Left renal pelvis (tissue), 4 donors: ENCODE results near the gene AMBP. TPM values are rescaled to one million over a fixed set of nuclear protein-coding genes. Genes with fewer than 3 reads are reported as not detected.

Experiments used
- DNase-seq, 4 donors: peaks; one replicate each; pipeline ENCODE4 v3.0.0-alpha.2; 2013; ENCODE audit warnings: low read depth in 4 of 4, low spot score in 3 of 4
- polyA plus RNA-seq, 4 donors: library from polyadenylated mRNA; unstranded; fragments of 120-200 nt; gene quantifications; one replicate each; pipeline ENCODE4 v1.2.1, GENCODE V29; 2013; ENCODE audit not compliant: insufficient read length in 4 of 4

AMBP gene
- polyA plus RNA-seq, 4 donors, result 1.4 to 19.5 (median 2.0) TPM

- no peak for DNase-seq
These were observed 36.3 kb upstream of the AMBP start for GRCh38 chr9:114114364-114114763.

DNA sequence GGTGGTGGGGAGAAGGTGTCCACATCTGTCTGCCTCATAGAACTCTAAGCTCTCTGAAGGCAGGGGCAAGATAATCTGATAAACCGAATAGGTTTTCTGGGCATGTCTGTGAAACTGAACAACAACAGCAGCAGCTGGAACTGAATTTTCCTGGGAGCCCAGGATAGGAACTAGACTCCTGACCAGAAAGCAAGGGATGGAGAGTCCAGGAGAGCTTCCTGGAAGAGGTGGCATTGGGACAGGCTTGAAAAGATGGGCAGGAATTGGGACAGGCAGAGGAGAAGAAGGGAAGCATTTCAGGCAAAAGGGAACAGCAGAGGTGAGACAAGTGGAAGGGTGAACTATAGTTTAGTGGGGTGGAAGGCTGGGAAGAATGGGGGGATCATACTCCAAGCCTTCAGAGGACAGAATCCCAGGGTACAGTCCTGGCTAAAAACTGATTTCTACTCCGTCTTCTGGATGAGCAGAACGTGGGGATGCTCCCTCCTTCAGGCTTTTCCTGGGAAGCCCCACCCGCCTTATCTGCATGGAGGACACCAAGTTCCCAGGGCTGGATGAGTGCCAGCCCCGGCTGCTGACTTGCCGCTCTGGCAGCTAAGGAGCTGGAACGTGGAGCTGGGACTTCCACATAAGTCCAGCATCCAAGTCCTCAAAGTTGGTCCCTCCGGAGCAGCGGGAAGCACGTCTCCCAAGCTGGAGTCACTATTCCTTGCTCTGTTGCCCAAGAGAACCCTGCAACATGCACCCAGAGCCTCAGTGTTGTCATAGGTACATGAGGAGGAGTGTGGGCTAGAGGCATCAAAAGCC, 34.9 kb upstream of the AMBP start:
- DNase-seq, result no peak

DNA sequence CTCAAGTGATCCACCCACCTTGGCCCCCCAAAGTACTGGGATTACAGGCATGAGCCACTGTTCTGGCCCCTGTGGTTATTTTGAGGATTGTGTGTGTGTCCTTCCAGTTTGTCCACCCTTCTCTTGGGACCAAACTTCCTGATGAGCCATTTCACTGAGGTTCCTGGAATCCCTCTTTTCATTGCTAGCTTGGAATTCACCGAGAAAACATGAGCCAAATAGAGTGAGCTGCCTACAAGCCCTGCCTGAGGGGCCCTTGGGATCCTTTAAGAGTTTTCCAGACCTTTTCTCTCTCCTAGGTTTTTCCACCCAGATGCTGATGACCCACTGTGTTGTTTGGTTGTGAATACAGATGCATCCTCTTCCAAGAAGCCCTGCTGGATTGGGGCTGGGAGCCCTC, 34.2 kb upstream of the AMBP start:
- no peak for DNase-seq

- no peak for DNase-seq
These were observed 32.1 kb upstream of the AMBP start for GRCh38 chr9:114110180-114110579.

DNA sequence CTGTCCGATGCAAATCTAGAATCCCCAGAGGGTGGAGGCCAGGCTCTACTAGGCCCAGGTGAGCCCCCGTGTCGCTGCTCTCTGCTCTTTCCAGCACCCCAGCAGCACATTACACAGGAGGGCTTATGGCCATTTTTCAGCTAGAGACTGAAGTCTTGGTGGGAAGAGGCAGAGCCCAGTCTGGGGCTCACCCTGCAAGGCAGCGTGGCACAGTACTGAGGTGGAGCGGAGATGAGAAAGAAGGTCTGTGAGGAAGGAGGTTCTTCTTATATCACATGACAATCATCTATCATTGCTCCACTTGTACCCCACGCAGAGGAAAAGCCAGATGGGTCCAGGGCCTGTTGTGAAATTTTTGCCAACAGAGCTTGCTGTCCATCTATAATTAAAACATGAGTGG, 31.0 kb upstream of the AMBP start:
- DNase-seq, result no peak

GRCh38 chr9:114108016-114108833, 30.1 kb upstream of the AMBP start:
- DNase-seq, result peak; percentile 54 to 73 (median 64)

DNA sequence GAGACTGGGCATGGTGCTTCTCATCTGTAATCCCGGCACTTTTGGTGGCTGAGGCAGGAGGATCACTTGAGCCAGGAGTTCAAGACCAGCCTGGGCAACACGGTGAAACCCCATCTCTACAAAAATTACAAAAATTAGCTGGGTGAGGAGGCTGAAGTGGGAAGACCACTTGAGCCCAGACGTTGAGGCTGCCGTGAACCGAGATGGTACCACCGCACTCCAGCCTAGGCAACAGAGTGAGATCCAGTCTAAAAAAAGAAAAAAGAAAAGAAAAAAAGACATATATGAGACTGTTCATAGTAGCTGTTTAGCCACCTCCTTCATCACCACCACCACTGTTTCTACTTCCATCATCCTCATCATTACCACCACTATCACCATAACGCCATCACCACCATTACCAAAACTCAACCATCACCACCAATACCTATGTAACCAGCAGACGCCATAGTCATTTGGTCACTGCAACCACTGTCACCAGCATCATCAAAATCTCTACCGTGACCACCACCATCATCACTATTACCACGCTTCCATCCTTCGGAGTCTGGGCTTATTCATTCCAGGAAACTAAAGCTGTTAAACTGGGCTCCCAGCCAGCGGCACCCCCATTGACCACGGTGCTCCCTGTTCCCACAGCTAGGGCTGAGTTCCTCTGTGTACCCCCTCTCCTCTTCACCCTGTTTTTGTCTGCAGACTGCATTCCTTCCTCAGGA, 29.3 kb upstream of the AMBP start:
- no peak for DNase-seq

DNA sequence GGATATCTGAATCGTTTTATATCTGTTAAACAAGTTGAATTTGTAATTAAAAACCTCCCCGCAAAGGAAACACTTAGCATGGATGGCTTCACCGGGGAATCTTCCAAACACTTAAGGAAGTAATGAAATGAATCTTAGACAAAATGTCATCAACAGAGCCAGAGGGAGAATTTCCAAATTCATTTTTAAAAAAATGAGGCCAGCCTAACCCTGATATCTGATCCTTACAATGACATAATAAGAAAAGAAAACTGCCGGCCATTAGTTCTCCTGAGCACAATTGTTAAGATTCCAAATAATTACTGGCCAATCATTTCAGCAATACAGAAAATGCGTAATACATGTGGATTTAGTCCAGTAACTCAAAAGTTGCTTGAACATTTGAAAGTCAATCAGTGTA, 27.1 kb upstream of the AMBP start:
- no peak for DNase-seq

GRCh38 chr9:114102484-114102883, 24.4 kb upstream of the AMBP start:
- DNase-seq, result no peak

DNA sequence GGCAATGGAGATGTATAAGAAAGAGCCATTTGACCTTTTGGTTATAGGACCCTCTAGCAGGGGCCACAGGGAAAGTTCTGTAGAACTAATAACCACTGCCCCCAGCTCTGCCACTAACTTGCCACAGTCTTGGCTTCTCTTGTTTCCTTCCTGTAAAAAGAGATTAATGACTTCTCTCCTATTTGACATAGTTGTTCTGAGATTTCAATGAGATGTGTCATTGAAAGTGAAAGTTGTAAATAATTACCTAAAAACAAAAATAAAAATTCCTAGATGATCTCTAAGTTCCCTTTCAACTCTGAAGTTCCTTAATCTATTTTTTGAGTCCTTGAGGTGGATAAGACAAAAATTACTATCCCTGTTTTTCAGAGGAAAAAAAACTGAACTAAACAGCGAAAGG, 22.4 kb upstream of the AMBP start:
- no peak for DNase-seq

DNA sequence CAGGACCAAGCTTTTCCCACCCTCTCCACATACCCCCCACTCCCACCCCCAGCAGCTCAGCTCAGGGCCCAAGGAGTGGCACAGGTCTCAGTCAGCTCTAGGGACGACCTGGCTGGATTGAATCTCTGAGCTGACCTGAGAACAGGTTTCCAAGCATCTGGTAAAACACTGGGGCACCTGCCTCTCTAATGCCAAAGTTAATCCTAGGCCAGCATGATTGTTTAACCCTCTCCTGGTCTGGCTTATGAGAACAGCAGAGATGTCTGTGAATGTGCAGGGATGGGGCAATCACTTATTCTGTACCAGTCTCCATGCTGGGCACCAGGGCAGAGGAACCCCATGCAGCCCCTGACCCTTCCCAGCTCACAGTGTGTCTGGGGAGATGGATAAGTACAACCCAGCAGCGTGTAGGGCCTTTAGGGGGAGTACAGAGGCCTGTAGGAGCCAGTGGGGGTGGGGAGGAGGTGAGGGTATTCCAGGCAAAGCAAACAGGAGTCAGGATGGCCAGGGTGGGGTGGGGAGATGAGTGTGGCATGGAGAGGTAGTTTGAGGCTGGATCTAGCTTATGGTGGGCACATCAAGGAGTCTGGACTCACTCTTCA, 21.7 kb upstream of the AMBP start:
- DNase-seq, result no peak

DNA sequence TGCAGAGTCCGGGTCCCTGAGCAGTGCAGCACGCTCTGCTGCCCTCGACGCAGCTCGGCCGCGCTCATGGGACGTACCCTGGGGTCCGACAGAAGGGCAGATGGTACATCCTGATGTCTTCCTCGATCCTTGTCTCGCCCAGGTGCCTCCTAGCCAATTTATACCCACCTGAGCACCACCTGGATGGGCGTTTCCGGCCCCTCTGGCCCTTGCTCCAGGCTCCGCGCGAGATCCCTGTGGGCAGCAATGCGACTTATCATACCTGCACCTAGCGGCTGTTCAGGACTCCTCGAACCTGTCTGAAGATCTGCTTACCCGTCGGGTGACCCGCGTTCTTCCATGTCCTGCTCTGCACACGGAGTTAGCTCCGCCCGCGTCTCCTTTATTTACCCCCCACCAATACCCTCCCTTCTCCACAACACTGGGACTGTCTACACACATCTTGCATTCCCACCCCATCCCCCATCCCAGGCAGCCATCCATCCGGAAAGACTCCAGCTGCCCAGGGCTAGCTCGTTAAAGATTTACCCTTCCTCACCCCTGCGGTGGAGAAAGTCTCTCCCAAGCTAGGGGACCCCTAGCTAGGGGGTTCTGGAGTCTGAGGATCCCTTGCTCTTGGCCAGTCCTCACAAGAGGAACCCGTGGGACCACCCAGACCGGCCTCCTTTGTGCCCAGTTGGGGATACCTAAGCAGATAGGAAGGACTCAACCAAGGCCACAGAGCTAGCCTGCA, 21.0 kb upstream of the AMBP start, which contains the start of gene KIF12:
Gene KIF12, minus strand, starts transcription at position 357 of the 733 bp plus-strand sequence. Its CDS starts 16 bp downstream, at position 341.
- DNase-seq, result peak; percentile 79 to 87 (median 86)

DNA sequence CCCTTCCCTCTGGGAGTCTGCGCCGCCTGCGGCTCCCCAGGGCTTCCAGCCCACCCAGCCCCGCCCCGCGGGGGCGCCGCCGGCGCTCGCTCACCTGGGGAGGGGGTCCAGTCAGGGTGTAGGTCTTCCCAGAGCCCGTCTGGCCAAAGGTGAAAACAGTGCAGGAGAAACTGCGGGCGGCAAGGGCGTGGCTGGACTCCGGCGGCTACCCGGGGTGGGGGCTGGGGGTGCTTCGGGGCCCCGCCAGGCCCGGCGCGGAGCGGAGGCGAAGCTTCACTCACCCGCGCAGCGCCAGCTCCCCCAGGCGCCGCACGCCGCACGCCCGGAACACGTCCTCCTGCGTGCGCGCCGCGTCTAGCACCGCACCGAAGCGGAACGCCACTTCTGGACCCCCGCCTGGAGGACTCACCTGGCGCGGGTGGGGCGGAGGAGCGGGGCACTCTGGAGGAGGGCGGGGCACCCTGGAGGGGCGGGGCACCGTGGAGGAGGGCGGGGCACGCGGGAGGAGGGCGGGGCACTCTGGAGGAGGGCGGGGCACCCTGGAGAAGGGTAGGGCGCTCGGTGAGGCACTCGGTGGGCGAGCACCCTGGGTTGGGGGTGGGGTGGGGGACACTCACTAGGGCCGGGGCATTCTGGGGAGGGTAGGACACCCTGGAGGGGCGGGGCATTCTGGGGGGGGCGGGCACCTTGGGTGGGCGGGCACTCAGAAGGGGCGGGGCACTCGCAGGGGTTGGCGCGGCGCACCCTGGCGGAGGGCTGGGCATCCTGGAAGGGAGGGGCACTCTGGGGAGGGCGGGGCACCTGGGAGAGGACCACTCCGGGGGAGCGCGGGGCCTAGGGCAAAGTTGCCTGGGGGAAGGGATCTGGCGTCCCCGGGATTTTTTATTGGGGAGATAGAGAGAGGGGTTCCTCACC, 20.2 kb upstream of the AMBP start:
- DNase-seq, result peak in 1 of 4 donors; percentile 62

DNA sequence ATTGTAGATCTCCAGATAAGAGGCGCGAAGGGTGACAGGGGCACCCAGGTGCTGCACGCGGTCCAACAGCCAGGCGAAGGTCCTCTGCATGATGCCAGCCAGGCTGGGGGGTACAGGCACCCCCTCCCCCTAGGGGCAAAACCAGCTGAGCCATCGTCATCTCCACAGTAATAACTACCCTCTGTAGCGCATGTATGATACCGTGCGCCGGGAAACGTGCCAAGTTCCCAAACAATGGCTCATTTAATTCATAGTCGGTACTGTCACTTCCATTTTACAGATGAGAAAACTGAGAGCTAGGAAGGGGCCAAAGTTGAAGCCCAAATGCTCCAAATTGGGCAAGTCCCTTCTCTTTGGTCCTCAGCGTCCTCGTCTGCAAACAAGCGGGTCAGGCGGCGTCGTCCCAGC, 19.5 kb upstream of the AMBP start:
- no peak for DNase-seq

DNA sequence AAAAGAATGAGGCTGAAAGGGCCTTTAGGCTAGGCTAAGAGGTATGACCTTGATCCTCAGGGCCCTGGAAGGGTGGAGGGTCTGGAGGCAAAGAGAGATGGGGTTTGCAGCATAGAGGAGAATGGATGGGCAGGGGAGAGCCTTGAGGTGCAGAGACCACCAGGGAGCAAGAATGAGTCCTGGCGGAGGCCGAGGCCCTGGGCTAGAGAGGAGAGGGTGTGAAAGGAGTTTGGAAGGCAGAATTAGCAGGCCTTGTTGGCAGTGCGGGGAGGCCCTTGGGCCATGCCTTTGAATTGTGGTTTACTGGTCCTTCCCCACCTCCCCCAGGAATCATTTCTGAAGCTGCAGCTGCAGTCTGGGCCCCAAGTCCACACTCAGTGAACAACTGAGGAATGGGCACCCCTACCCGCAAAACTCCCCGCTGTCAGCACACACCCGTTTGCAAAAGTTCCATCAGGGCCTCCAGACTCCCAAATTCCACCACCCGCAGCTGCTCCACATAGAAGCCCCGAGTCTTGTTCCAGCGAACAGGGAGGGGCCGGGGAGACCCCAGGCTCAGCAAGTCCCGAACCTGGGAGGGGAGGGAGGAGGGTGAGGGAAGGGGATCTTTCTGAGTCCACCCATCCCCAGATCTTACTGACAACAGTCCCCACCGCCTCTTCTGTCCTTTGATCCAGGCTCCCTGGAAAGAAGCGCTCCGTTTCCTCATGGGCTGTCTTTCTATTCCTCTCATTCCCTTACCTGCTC, 18.9 kb upstream of the AMBP start:
- DNase-seq, result no peak

- DNase-seq, result no peak
These were observed 18.0 kb upstream of the AMBP start for GRCh38 chr9:114096041-114096511.

DNA sequence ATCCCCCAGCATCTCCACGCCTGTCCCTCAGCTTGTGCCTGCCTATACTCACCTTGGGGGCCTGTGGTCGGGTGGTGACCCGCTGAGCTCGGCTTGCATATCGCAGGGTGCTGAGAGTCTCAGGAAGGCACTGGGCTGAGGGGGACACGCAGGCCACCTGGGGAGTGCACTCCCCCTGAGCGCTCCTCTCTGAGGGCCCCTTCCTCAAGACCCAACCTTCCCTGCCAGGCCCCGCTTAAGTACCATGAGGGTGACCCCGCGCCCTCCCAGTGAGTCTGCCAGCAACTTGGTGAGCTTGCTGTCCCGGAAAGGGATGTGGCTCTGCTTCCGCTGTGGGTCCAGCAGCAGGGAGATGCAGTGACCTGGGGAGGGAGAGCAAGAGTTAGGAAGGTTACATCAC, 16.9 kb upstream of the AMBP start:
- DNase-seq, result no peak
